ENCODE data around the gene ZFYVE27. TPM values are rescaled to one million over a fixed set of nuclear protein-coding genes. Genes with fewer than 3 reads are reported as not detected.

The ZFYVE27 gene
- total and polyA plus RNA-seq, 2 donors (not counting 3 experiments of a cell fraction or from before 2014, with no cell fraction given): 16.3 to 24.2 TPM

GRCh38 chr10:97737770-97738265, 890 bp downstream of the ZFYVE27 start:
- POLR2A ChIA-PET: no interaction called here
- H3K9me3 ChIP-seq (replicated peaks; ENCODE audit: control insufficient read depth, insufficient read depth, low read length): no peaks in the 10 kb centered on the region
- peak; percentile 8 for FAIRE-seq
- H3K9ac ChIP-seq (replicated peaks; ENCODE audit: extremely low read depth, insufficient read depth, low read length): peak overlapping the region; percentile 68
- dilution Hi-C loops (cut with MboI; ENCODE audit: extremely low pct_ligation_motif_present, low sequenced_read_pairs) (no loop called here), intact Hi-C loops (cut with micrococcal nuclease) (loop anchor here (2.0 to 10.0 kb wide), 2 partner anchors 51 to 243 kb away; partner anchors contain the start of genes AVPI1, MMS19 and UBTD1)
- H2AFZ ChIP-seq (ENCODE audit: low read depth, low read length): peak overlapping the region; percentile 22
- H3K9me1 ChIP-seq (replicated peaks; ENCODE audit: control insufficient read depth, extremely low read depth, insufficient read depth, low read length): no peaks in the 10 kb centered on the region
- no peaks in the 10 kb centered on the region for H3K27me3 ChIP-seq (ENCODE audit: control insufficient read depth in 2 of 2, insufficient read depth in 2 of 2, low read length in 2 of 2)
- peak overlapping the region; percentile 73 for H3K4me2 ChIP-seq (ENCODE audit: insufficient read depth, low read length)
- BruUV-seq (replicated peaks): no TSS peak
- peaks cover 25% of the 10 kb centered on the region for H3K79me2 ChIP-seq (ENCODE audit: control insufficient read depth, insufficient read depth, low read length)
- peaks cover 8% of the 10 kb centered on the region for H3K4me1 ChIP-seq (ENCODE audit: control insufficient read depth, extremely low read depth, insufficient read depth, low read length)
- CTCF ChIA-PET: no interaction called here
- no peaks in the 10 kb centered on the region for H4K20me1 ChIP-seq (replicated peaks; ENCODE audit: control insufficient read depth, extremely low read depth, insufficient read depth, low read length)
- peak overlapping the region; percentile 37 for H3K27ac ChIP-seq (ENCODE audit: insufficient read depth, low read depth, low read length)
- TF ChIP-seq JUN (IDR thresholded peaks at IDR 0.05; ENCODE audit: borderline replicate concordance, insufficient read depth, insufficient read length, low read depth) (no peak), POLR2A (IDR thresholded peaks at IDR 0.05; ENCODE audit: low read depth, low read length) (no peak), CTCF (IDR thresholded peaks at IDR 0.05; ENCODE audit: extremely low read depth in 1 of 2, insufficient read depth in 1 of 2, low read depth in 1 of 2, low read length in 2 of 2) (no peak), EZH2 (IDR thresholded peaks at IDR 0.05; ENCODE audit: borderline replicate concordance, low read depth, low read length, severe bottlenecking) (no peak), MYC (IDR thresholded peaks at IDR 0.05; ENCODE audit: low read depth, low read length) (no peak), FOS (IDR thresholded peaks at IDR 0.05; ENCODE audit: borderline replicate concordance, insufficient read depth, low read length) (no peak), GATA2 (IDR thresholded peaks at IDR 0.05; ENCODE audit: insufficient read depth, insufficient read length, low read depth, low read length) (no peak), POLR2AphosphoS5 (IDR thresholded peaks at IDR 0.05; ENCODE audit: insufficient read depth, low read depth, low read length) (no peak)
- TF ChIP-seq, protein P1, sequence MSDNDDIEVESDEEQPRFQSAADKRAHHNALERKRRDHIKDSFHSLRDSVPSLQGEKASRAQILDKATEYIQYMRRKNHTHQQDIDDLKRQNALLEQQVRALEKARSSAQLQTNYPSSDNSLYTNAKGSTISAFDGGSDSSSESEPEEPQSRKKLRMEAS (IDR thresholded peaks at IDR 0.05; ENCODE audit: insufficient read depth, insufficient read length): no peak
- no peak for DNase-seq (ENCODE audit: low read depth, low spot score)
- H3K4me3 ChIP-seq (replicated peaks in 1 of 3; ENCODE audit: insufficient read depth in 1 of 3, low read depth in 1 of 3, low read length in 3 of 3): peak overlapping the region; percentile 46 to 72 (median 63)
- H3K36me3 ChIP-seq (ENCODE audit: control insufficient read depth in 2 of 2, extremely low read depth in 1 of 2, insufficient read depth in 2 of 2, low read length in 2 of 2): no peaks in the 10 kb centered on the region
